GM18511 (cell line): Measurements from ENCODE around the gene TNIP1.
A peak's percentile ranks its signal among the peaks of the same experiment; 100 is the strongest.

Experiments used
- ATAC-seq: cut with Tn5 transposase; IDR thresholded peaks from one replicate; pipeline ENCODE4 v1.9.1; 2021; ENCODE audit warnings: mild to moderate bottlenecking, moderate library complexity; ENCODE audit not compliant: unreplicated experiment

TNIP1 gene

DNA sequence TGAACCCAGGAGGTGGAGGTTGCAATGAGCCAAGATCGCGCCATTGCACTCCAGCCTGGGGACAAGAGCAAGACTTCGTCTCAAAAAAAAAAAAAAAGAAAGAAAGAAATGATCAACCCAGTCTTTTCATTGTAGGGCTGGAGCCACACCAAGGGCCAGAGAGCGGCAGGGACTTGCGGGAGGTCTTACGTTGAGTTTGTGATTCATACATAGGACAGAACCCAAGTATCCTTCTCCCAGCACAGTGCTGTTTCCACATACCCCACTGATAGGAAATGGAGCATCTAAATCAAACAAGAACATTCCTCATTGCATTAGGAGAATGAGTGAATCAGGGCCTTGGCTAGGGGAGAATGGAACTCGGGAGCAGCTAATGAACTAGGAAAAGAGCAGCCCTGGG lies 3.5 kb upstream of the TNIP1 start:
- no peak for ATAC-seq

- no peak for ATAC-seq
Measured at GRCh38 chr5:151083081-151083676, 2.3 kb upstream of the TNIP1 start.

- no peak for ATAC-seq
Measured at GRCh38 chr5:151082282-151082902, 1.6 kb upstream of the TNIP1 start.

GRCh38 chr5:151081431-151082281 lies 822 bp upstream of the TNIP1 start:
- ATAC-seq: no peak

DNA sequence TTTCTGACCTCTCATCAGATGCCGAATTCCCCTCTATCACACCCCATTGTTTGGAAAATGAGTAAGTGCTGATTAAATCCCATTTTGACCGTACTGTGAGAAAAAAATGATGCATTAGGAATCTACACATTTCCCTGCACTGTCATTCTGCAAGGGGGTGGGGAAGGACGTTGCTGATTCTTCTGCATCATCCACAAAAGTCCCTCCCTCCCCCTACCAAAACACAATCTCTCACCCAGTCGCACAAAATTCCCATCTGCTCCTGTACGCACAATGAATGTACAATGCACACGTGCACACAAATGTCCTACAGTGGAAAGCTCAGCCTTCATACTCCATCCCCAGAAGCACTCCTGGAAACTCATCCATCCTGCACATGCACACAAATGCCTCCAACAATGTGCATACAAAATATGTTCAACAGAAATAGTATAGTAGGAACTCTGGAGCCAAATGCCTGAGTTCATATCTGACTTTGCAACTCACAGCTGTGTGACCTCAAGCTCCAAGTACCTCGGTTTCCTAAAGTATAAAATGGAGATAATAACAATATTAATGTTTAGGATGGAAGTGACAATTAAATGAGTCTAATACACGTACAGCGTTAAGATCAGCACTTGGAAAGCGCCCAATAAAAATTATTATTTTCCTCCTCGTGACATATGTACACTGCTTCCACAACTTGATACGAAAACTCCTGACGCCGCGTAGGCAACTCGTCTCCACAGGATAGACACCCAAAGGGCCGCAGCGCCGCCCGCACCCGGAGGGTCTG lies 809 bp downstream of the TNIP1 start:
- no peak for ATAC-seq

DNA sequence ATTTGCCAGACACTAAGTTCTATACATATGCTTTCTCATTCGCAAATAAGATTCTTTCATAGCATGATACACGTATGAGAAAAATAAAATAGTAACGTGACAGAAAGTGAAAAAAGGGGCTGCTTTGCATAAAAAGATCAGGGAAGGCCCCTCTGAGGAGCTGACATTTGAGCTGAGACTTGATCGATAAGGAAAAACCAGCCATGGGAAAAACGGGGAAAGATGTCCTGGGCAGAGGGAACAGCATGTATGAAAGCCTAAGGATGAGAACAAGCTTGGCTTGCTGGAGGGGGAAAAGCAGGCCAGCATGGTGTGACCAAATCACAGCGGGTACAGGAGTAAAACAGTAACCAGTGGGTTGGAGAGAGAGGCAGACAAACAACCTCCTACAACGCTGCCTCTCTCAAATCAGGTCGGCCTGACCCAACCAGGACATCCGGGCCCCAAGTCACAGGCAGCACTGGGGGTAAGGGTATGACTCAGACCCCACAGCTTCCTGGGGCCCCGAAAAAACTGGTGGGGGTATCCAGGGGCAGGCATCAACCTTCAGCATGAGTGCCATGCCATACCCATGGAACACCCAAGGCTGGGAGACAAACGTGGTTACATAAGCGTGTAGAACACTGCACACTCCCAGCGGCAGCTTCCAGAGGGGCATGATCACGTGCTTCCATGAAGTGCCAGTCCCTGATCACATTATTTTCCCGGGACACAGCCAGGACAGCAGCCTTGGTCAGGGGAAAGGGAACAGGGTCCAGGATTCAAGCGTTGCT lies 2.2 kb downstream of the TNIP1 start:
- ATAC-seq: peak; percentile 56

GRCh38 chr5:151077967-151078366 lies 2.9 kb downstream of the TNIP1 start:
- no peak for ATAC-seq

GRCh38 chr5:151077419-151077818 lies 3.4 kb downstream of the TNIP1 start:
- ATAC-seq: no peak

- no peak for ATAC-seq
Measured at GRCh38 chr5:151076616-151077015, 4.2 kb downstream of the TNIP1 start.

GRCh38 chr5:151075698-151076331 lies 5.0 kb downstream of the TNIP1 start:
- ATAC-seq: no peak

- ATAC-seq: no peak
Measured at GRCh38 chr5:151074557-151074956, 6.3 kb downstream of the TNIP1 start.

GRCh38 chr5:151073280-151073679 lies 7.6 kb downstream of the TNIP1 start:
- ATAC-seq: no peak

- no peak for ATAC-seq
Measured at GRCh38 chr5:151072630-151073025, 8.2 kb downstream of the TNIP1 start.

DNA sequence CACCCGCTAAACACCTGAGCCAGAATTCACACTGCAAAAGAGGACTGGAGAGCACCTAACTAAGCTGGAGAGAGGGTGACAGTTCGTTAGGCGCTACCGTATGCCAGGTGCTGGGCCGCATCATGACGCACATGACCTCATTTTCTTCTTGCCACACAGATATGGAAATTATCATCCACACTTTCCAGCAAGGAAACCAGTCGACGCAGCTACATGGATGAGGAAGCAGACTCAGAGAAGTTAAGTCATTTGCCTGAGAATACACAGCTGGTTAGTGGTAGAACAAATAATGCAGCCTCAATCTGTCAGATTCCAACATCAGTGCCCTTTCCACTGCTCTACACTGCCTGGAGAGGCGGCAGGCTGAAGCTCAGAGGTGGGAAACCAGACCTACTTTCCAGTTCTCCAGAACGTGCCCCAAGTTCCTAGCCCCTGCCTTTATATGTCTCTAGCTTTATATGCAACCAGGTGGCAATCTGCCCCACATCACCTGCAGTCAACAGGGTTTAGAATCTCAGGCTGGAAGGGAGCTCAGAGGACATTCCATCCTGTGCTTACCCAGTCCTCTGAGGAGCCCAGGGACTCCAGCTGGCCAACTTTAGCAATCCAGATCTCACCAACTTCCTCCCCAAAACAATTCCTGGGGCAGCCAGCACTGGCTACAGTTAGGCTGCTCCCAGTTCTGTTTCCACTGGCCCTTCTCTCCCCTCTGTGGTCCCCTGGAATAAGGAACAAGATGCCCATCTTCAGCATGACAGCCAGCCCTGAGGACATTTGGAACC lies 8.8 kb downstream of the TNIP1 start:
- ATAC-seq: no peak

- no peak for ATAC-seq
Measured at GRCh38 chr5:151071021-151071420, 9.8 kb downstream of the TNIP1 start.

DNA sequence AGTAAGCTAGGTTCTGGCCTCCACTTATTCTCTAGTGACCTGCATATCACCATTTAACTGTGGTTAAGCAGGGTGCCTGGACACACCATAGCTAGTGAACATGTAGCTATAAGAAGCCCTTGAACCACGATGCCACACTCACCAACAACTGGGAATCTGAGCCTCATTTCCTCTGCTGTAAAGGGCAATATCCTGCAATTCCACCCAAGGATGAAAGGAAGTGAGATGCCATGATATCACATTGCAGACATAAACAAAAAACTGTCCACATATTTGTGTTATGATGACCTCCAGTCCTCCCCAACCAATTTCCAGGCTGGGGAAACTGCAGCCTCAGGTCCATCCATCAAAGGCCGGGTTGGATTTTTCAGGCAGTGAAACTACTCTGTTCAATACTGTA lies 10.4 kb downstream of the TNIP1 start:
- ATAC-seq: no peak

DNA sequence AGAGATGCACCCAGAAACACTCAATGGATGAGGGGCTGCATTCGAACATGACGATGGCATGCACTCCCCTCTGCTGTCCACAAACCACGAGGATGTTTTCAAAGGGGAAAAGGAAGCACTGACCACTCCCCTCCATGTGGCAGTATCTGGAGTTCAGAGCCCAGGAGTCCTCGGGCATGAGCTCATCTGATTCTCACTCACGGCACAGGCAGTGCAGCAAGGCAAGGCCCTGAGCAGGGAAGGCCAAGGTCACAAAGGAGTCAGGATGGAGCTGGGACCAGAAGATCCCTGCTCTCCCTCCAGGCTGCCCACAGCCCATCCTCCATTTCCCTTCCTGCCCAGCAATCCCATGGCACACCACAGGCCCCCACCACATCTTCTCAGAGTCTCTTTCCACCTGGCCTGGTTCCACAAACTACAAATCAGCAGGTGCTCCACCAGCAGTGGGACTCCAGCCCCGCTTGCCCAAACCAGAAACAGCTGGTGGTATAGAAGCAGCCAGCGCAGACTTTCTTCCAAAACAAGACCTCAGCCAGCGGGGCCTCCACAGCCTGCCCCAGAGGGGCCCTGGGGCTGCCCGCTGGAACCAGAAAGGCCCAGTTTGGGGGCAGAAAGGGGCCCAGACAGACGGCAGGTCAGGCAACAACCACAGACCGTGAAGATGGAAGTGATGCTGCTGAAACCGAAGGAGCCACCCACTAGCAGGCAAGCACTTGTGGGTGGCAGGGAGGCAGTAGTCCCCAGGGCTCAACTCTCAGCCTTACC lies 12.2 kb downstream of the TNIP1 start:
- ATAC-seq: peak; percentile 73

DNA sequence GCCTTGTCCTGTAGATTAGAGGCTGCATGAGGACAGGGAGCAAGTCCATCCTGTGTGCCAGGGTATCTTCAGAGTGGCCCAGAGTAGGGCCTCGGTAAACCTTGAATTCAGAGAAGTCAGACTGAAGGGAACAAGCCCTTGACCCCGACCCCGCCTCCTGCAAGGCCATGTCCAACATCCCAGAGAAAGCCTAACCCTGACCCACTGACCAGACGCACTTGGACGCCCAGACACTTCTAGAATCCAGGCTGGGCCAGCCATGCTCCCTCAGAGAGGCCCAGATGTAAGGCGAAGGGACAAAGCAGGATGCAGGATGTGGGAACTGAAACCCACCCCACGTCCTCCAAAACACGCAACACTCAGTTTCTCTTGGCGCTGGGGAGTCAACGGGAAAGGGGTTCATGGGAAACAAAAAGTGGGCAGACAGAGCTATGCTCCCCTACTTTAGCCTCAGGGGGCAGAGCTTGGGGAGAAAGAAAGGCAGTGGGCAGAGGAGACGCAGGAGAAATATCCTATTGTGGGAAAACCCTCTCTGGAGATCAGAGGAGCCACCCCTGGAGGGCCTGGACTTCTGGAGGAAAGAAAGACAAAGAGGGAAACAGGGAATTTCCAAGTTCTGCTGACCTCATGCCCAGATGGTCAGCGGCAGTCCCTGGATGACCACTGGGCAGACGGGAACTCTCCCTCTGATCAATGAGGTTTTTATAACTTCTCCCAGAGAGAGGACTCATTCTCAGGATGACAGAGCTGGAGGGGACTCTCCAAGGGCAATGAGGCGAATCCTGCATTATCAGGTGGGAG lies 13.0 kb downstream of the TNIP1 start:
- no peak for ATAC-seq
